GM18867 (cell line): ENCODE results near the gene FHAD1.

Source experiments
- ATAC-seq: cut with Tn5 transposase; IDR thresholded peaks from one replicate; pipeline ENCODE4 v1.9.1; 2021; ENCODE audit warnings: mild to moderate bottlenecking, moderate library complexity; ENCODE audit not compliant: unreplicated experiment

FHAD1 gene

DNA sequence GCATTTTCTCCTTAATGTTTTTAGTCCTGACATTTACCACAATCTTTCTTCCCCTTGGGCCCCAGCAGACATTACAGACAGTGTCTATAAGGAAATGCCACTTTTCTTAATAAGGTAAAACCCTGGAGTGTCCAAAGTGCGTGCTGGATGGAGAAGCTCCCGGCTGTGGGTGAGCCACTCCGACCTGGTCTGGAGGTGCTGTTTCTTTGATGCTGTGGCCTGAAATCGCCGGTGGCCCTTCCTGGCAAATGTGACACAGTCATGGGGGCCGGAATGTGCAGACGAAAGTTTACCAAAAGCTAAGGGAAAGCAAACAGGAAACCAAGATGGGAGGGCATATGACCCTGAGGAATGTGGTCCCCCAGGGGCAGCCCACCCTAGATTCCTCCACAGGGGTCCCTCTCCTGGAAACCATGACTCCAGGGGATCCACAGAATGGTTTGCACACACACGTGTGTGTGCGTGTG is 77.9 kb downstream of the FHAD1 start:
- no peak for ATAC-seq

DNA sequence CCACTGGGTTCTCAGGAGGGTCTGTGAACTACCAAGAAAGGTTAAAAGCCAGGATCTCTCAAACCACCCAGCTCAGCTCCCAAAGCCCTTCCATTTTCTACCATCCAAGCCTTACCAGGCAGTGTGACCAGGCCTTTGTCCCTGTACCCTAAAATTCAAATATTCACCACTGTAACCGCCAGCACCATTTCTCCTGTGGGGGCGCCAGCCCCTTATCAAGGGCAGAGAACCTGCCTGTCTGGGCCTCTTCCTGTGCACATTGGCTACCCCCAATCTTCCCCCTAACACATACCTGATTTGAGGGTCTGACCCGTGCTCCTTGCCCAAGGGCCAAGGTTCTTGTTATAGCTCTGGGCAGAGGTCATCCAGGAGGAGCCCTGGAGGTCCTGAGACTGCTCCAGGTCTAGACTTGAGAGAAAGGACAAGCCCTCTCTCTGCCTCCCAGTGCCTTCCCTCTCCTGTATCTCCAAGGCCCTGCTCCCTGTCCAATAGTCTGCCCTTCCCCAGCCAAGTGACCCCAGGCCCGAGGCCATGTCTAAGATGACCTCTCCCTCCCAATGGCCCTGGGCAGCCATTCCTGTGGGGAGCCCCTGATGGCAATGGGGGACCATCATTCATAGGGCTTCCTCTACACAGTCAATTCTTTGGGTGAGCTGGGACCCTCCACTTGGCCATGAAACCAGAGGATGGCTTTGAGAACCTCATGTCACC is 78.5 kb downstream of the FHAD1 start:
- ATAC-seq = no peak

DNA sequence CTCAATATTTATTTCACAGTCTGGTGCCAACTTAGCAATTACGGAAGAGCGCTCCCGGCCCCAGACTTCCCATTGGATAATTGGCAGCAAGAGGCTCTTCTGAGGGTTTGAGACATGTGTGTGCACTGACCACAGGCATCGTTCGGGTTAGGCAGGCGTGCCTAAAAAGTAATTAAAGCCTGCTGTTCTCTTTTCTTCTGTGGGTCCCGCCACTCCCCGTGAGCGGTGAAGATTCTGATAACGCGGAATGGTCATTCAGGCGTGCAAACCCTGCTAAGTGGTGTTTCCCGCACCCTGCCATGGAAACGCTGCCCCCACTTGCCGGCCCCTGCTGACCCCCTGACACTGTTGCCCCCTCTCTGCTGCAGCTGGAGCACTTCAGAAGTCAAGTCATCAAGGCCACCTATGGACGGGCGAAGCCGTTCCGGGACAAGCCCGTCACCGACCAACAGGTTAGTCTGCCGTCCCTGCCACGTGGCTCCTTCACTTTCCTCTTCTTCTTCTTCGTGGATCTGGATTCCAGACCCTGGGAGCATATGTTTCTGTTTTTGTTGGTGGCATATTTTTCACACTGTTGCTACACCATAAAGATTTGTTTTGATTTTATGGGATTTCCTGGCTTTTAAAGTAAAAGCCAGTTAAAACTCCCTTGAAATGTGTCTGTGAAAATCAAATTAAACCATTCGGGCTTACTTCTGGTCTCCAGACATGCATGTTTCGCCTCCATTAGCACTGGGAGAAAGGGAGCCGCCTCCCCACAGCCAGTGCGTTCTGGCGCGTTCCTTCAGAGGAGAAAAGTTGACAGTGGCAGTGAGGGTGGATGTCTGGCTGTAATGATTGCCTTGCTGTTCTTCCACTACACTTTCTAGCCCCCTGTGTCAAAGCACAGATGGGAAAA is 79.9 kb downstream of the FHAD1 start:
- no peak for ATAC-seq

DNA sequence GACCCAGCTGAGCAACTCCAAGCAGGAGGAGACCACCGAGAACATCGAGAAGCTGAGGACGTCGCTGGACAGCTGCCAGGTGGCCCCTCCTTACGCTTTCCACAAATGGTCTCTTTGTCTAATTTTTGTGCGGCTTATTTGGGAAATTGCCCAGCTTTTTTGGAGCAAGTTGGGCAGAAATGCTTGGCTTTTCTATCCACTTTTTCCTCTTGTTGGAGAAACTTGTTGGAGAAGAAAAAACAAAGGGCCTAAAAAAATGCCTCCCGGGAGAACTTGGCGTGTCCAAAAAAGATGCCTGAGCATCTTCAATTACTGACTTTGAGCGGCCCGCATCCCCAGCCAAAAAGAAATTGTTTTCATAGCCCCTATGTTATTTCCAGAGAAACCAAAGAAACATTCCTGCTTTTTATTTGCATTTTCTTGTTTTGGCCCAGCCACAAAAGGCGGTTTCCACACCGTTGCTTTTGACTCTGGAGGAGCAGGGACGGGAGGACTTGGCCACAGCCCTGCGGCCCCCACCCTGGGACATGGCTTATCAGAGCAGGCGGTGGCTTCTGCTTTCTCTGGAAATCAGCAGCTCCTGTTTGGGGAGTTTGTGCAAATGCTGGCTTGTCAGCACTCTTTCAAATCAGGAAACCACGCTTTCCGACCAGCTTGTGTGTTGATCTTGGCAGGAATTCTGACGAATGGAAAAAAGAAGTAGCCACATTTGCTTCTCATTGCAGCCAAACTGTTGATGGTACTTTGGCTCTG is 81.5 kb downstream of the FHAD1 start:
- no peak for ATAC-seq

DNA sequence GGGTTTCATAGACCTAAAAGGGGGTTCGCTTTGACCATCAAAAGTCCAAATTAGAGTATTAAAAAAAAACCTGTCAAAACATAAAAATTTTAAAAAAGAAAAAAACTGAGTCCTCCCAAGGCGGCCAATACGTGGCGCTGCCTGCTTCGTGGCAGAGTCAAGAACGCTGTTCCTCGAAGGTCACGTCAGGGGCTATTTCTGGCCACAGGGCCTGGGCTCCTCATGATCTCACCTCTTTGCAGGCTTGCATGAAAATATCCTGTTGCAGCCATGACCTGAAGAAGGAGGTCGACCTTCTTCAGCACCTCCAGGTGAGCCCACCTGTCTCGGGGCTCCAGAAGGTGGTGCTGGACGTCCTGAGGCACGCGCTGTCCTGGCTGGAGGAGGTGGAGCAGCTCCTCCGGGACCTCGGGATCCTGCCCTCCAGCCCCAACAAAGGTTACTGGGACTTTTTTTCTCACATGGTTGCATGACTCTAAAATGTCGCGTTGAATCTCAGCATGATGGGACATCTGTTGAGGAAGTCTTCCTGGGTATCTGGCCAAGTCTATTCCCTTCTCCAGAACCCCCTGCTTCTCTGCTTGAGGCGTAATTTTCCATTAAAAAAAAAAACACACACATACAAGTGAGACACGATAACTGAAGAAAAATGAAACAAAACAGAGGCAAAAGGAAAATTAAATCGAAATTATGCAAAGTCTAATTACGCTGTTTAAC is 82.2 kb downstream of the FHAD1 start:
- ATAC-seq = no peak

DNA sequence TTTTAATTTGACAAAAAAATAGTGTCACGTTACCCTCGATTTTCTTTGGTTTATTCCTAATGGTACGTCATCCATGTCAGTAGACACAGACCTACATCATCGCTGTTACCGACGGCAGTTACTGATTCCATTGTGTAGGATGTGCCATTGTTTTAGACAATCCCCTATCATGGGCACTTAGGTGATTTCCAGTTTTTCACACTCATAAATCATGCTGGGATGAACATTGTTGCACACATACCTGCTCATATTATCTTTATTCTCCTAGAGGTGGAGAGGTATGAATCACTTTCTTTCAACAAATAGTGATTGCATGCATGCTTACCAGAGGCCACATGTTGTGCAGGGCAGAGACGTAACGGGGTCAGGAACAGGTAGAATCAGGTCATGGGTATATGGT is 83.0 kb downstream of the FHAD1 start:
- ATAC-seq = no peak

DNA sequence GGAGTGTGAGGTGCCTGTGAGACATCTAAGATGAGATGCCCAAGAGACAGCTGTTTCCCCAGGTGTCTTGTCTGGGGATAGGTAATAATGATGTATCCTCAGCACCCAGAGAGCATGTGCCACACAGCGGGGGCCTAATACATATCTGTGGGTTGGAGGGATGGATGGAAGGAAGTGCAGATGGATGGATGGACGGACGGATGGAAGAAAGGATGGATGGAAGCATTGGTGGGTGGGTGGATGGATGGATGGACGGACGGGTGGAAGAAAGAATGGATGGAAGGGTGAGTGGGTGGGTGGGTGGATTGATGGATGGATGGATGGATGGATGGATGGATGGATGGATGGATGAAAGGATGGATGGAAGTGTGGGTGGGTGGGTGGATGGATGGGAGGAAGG is 84.2 kb downstream of the FHAD1 start:
- no peak for ATAC-seq

DNA sequence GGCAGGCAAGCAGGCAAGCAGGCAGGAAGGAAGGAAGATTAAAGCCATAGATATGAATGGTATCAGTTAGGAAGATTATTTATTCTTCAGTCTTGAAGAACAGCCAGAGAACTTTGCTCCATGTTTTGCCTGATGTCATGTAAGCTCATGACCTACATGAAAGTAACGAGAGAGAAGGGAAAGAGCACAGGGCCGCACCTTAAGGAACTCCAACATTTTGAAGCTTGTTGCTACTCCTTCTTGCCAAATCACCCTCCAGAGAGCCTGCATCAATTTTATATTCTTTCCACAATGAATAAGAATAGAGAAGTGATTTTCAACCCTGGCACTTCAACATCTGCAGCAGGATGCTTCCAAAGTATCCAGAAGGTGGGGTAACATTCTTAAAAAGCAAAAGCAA is 84.7 kb downstream of the FHAD1 start:
- no peak for ATAC-seq

DNA sequence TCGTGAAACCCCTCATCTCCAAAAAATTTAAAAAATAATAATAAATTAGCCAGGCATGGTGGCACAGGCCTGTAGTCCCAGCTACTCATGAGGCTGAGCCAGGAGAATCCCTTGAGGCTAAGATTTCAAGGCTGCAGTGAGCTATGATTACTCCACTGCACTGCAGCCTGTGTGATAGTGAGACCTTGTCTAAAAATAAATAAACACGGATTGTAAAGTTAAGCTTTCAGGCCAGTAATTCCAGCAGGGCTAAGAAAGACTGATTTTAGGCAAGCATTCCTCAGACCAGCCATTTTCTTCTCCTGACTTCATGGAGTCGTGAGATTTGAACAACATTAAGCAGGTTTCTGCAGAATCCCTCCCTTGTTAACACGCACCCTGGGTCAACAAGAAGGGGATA is 85.5 kb downstream of the FHAD1 start:
- ATAC-seq = no peak

DNA sequence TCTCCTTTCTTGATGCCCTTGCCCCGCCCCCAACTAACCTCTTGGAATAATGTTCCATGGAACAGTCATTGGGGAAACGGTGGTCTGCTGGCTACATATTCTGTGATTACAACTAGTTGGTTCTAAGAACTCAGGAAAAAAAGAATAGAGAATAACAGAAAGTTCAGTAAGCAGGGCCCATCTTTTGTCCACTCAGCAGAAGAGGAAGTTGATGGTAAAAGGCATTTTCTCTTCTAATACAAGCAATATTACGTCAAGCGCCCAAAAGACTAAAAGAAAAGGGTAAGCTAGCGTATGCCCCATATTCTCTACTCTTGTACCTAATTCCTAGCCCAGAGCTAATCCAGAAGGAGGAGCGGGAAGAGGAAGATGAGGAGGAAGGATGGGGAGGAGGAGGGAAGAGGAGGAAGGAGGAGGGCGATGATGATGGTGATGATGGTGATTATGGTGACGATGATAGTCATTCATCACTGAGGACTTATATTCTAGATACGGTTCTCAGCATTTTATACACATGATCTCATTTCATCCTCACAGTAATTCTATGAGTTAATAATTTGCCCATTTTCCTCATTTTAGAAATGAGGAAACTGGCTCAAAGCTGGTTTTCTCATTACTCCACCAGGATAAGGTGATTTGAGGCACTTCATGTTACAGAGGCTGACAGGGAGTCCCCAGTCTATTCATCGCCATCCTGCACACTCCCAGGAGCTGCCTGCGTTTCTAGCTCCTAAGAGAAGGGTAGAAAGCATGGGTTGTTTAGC is 86.1 kb downstream of the FHAD1 start:
- ATAC-seq = no peak

DNA sequence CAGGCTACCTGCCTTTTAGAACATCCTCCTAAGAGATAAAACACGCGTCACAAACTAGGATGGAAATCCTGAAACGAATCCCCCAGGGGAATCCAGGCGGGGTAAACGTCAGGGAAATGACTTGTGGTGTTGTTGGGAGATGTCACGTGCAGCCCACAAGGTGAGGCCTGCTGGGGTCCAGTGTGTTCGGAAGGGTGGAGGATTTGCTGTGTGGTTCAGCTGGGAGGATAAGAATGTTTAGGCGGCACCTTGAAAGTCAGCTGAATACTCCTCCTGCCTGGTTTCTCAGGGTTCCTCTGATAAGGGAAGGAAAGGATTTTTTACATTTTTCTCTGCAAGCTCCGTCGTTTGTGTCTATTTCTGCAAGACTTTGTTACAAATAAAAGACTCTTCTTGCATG is 88.0 kb downstream of the FHAD1 start:
- no peak for ATAC-seq

DNA sequence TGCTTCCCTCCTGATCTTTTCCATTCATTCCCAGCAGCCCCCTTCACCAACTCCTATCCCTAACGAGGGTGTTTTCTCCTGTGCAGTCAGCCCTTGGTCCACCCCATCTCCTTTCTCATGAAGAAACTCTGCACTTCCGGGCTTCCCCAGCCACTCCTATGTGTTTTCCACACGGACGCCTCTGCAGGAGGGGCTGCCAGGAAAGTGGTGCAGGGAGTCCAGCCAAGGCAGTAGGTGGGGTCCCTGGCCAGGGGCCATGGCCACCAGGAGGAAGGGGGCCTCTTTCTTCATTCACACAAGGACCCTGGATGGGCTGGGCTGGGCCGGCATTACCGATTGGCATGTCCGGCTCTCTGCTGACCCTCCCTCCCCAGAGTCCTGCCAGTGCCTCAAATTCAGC is 89.8 kb downstream of the FHAD1 start:
- no peak for ATAC-seq

DNA sequence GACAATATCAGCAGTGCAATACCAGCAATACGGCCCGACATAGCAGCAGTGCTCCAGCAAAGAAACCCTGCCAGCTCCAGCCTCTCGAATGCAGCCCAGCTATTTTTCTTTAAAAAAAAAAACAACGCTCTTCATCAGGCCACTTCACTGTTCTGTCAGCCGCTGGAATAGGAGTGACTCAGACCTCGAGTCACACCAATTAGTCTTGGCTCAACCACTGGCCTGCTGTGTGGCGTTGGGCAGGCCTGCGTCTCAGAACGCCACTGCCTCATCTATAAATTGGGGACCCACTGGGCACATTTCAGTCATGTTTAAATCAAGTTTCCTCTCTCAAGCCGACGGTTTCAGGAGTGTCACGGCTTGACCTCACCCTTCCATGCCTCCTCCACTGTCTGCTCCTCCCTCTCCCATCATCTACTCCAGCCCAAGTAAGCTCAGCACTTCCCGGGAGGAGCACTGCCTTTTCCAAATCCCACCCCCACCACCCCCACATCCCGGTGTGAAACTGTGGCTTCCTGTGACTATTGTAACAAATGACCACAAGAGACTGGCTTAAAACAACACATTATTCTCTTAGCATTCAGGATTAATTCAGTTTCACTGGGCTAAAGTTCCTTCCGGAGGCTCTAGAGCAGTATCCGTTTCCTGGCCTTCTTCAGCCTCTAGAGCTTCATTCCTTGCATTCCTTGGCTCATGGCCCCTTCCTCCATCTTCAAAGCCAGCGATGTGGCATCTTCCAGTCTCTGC is 90.8 kb downstream of the FHAD1 start:
- no peak for ATAC-seq

DNA sequence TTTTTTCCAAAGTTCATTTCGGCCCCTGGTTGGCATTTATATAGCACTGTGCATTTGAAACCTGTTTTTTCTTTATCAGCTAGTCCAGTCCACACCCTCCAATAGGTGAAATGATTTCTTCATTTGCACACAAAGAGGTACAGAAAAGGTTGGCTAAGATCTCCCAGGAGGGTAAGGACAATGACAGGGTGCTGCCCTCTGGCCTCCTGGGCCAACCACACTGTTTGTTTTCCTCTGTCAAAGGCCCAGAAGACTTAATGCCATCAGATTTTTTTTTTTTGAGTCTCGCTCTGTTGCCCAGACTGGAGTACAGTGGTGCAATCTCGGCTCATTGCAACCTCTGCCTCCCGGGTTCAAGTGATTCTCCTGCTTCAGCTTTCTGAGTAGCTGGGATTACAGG is 92.5 kb downstream of the FHAD1 start:
- ATAC-seq = no peak

DNA sequence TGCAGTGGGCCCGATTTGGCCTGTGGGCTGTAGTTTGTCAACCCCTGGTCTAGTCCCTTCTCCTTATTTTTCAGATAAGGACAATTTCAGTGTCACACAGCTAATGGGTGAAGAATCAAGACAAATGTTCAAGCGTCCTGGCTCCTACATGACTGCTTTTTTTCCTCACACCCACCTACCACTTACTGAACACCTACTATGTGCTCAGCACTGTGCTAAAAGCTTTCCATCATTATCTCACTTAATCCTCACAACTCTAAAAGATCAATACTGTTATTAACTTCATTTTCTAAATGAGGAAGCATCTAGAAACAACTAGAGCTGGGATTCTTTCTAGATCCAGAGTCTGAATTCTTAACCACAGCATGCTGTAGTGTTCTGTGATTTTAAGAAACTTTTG is 94.2 kb downstream of the FHAD1 start:
- ATAC-seq = no peak

DNA sequence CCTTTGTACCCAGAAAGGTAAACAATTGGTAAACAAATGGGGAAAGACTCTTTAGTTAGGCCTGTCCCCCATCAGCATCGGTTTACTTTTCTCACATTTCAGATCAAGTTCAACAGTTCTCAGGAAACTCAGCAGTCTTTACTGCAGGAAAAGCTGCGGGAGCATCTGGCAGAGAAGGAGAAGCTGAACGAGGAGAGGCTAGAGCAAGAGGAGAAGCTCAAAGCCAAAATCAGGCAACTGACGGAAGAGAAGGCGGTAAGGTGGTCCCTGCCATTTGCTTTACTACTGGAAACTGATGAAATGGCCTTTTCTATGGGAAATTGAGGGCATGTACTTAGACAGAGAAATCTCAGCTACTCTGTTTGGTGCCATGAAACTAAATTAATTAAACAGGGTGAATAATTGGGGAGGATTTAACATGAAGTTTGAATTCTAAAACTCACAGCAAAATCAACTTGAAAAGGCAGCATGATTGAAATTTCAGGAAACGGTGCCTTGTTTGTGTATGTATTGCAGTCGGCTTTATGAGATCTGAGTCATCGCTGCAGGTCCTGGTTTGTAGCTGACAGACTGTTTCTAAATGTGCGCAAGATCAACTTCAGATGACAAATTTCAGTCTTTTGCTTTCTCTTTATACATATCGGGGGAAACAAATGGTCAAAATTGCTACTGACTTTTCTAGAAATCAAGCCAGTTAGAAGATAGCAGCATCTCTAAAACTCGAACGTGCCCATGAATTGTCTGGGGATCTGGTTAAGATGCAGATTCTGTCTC is 94.8 kb downstream of the FHAD1 start:
- ATAC-seq = peak; percentile 40

DNA sequence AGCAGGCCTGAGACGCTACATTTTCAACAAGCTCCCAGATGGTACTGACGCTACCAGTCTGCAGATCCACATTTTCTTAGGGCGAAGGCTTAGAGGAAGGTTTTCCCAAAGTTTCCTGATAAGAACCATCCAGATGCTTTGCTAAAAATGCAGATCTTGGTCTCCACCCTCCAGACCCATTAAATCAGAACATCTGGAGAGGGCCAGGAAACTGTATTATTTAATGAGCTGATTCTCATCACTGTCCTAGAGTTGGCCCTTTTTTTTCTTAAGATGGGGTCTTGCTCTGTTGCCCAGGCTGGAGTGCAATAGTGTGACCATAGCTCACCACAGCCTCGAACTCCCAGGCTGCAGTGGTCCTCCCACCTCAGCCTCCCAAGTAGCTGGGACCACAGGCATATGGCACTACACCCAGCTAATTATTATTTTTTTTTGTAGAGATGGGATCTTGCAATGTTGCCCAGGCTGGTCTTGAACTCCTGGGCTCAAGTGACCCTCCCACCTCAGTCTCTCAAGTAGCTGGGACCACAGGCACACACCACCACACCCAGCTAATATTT is 95.5 kb downstream of the FHAD1 start:
- no peak for ATAC-seq

DNA sequence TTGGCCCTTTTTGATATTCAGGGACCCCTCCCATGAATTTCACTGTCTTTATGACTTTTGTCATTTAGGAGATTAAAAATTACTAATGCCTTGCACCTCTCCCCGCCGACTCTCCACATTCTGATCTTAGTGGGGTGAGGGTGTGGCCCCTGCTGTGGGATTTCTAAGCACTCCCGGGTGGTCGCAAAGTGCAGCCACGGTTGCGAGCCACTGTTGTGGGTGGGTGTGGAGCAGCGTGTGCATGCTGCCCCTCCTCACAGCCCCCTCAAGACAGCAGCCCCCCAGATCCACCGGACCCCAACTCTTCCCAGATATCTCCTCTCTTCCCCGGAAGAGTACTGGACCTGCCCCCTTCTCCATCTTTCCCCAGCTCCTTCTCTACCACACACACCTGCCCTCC is 96.1 kb downstream of the FHAD1 start:
- ATAC-seq = no peak
